ENCODE results near the gene EXOSC2. TPM values are rescaled to one million over a fixed set of nuclear protein-coding genes. Genes with fewer than 3 reads are reported as not detected.

EXOSC2 gene
- total RNA-seq, 1 experiment from 2014 or later, result 71.5 TPM

- Histone ChIP-seq H3K27ac (ENCODE audit: low read depth, low read length) (no peak overlapping the region; the same call in 1 of the 2 replicates), H3K9me3 (ENCODE audit: control insufficient read depth in 1 of 2, insufficient read depth in 1 of 2, low read depth in 1 of 2, low read length in 2 of 2) (no peaks in the 10 kb centered on the region), H2AFZ (ENCODE audit: low read depth, low read length, poor library complexity, severe bottlenecking) (no peak overlapping the region), H3K79me2 (ENCODE audit: insufficient read depth, low read length) (no peaks in the 10 kb centered on the region), H3K4me1 (ENCODE audit: control insufficient read depth in 1 of 2, insufficient read depth in 2 of 2, low read length in 2 of 2) (no peaks in the 10 kb centered on the region), H3K9me2 (ENCODE audit: insufficient read depth) (no peaks in the 10 kb centered on the region), H3K4me3 (replicated peaks in 1 of 2; ENCODE audit: low read depth in 1 of 2, low read length in 2 of 2) (no peak overlapping the region), H3K36me3 (ENCODE audit: control insufficient read depth in 1 of 2, insufficient read depth in 2 of 2, low read length in 2 of 2) (no peaks in the 10 kb centered on the region), H3K4me2 (ENCODE audit: low read length) (no peak overlapping the region), H3K27me3 (ENCODE audit: insufficient read depth, low read length) (no peaks in the 10 kb centered on the region), H4K20me1 (ENCODE audit: insufficient read depth) (no peaks in the 10 kb centered on the region), H3K9ac (ENCODE audit: low read length) (no peak overlapping the region)
- RAD21 ChIA-PET (ENCODE audit: low non-redundant PET in 1 of 2, low total read pairs in 2 of 2, uncharacterized antibody in 2 of 2, unreplicated experiment in 2 of 2), result no interaction called here
- DNase-seq (ENCODE audit: low read depth, low spot score) (no peak), ATAC-seq (no peak)
- BruUV-seq (replicated peaks), result no TSS peak
- intact Hi-C loops (cut with micrococcal nuclease), result no loop called here
- POLR2A ChIA-PET, result no interaction called here
- CTCF ChIA-PET, result no interaction called here
- no peak for TF ChIP-seq ZBTB33 (IDR thresholded peaks at IDR 0.05; ENCODE audit: extremely low read depth, insufficient replicate concordance, low read length)
- no peak for TF ChIP-seq CEBPB (IDR thresholded peaks at IDR 0.05; ENCODE audit: low read depth)
- no peak for TF ChIP-seq POLR2AphosphoS5 (IDR thresholded peaks at IDR 0.05; ENCODE audit: low read depth, low read length)
These were observed 34.5 kb upstream of the EXOSC2 start for GRCh38 chr9:130658893-130659698.

GRCh38 chr9:130659699-130660248, 33.8 kb upstream of the EXOSC2 start:
- ATAC-seq, result no peak
- Histone ChIP-seq H4K20me1 (ENCODE audit: insufficient read depth) (no peaks in the 10 kb centered on the region), H3K27me3 (ENCODE audit: insufficient read depth, low read length) (no peaks in the 10 kb centered on the region), H3K4me2 (ENCODE audit: low read length) (no peak overlapping the region), H3K36me3 (ENCODE audit: control insufficient read depth in 1 of 2, insufficient read depth in 2 of 2, low read length in 2 of 2) (no peaks in the 10 kb centered on the region), H2AFZ (ENCODE audit: low read depth, low read length, poor library complexity, severe bottlenecking) (no peak overlapping the region), H3K9ac (ENCODE audit: low read length) (no peak overlapping the region), H3K27ac (ENCODE audit: low read depth, low read length) (no peak overlapping the region), H3K4me1 (ENCODE audit: control insufficient read depth in 1 of 2, insufficient read depth in 2 of 2, low read length in 2 of 2) (no peaks in the 10 kb centered on the region), H3K79me2 (ENCODE audit: insufficient read depth, low read length) (no peaks in the 10 kb centered on the region), H3K4me3 (replicated peaks in 1 of 2; ENCODE audit: low read depth in 1 of 2, low read length in 2 of 2) (no peak overlapping the region), H3K9me2 (ENCODE audit: insufficient read depth) (no peaks in the 10 kb centered on the region), H3K9me3 (ENCODE audit: control insufficient read depth in 1 of 2, insufficient read depth in 1 of 2, low read depth in 1 of 2, low read length in 2 of 2) (no peaks in the 10 kb centered on the region)
- ChIA-PET CTCF (no interaction called here), RAD21 (ENCODE audit: low non-redundant PET in 1 of 2, low total read pairs in 2 of 2, uncharacterized antibody in 2 of 2, unreplicated experiment in 2 of 2) (no interaction called here), POLR2A (no interaction called here)
- intact Hi-C loops (cut with micrococcal nuclease), result no loop called here
- no TSS peak for BruUV-seq (replicated peaks)
- TF ChIP-seq SP1 (IDR thresholded peaks at IDR 0.05; ENCODE audit: low read depth), result no peak
- TF ChIP-seq SRF (IDR thresholded peaks at IDR 0.05; ENCODE audit: low read depth), result no peak
- TF ChIP-seq FOSL1 (IDR thresholded peaks at IDR 0.05; ENCODE audit: low read depth), result no peak
- no peak for TF ChIP-seq CBX3 (IDR thresholded peaks at IDR 0.05; ENCODE audit: low read depth)
- TF ChIP-seq ELF1 (IDR thresholded peaks at IDR 0.05; ENCODE audit: borderline replicate concordance, low read depth), result no peak
- no peak for TF ChIP-seq POLR2AphosphoS5 (IDR thresholded peaks at IDR 0.05; ENCODE audit: low read depth, low read length)
- no peak for TF ChIP-seq CTCF (IDR thresholded peaks at IDR 0.05 in 2 of 3, conservative IDR thresholded peaks at IDR 0.05 in 1 of 3; ENCODE audit: borderline replicate concordance in 1 of 3, insufficient read depth in 1 of 3, low read depth in 2 of 3, low read length in 2 of 3)
- no peak for TF ChIP-seq ZNF274 (IDR thresholded peaks at IDR 0.05; ENCODE audit: low read depth, low read length)
- TF ChIP-seq CEBPB (IDR thresholded peaks at IDR 0.05; ENCODE audit: low read depth), result no peak
- no peak for TF ChIP-seq JUND (IDR thresholded peaks at IDR 0.05)
- no peak for TF ChIP-seq ZFX (IDR thresholded peaks at IDR 0.05)
- no peak for TF ChIP-seq SIN3A (IDR thresholded peaks at IDR 0.05; ENCODE audit: low read depth)
- no peak for DNase-seq (ENCODE audit: low read depth, low spot score)
